Neutrophil (primary cell): ENCODE measurements around the gene ANKHD1.
A peak's percentile ranks its signal among the peaks of the same experiment; 100 is the strongest.

Experiments used
- H3K27ac ChIP-seq: fragments of 200-600 bp; sonication (generic); 2 replicates; pipeline ENCODE4 v1.5.1; 2016; ENCODE audit warnings: mild to moderate bottlenecking, moderate library complexity
- H3K27me3 ChIP-seq: fragments of 200-600 bp; sonication (generic); 2 replicates; pipeline ENCODE4 v1.6.0; 2016; ENCODE audit warnings: mild to moderate bottlenecking
- H3K36me3 ChIP-seq: fragments of 200-600 bp; sonication (generic); 2 replicates; pipeline ENCODE4 v1.5.1; 2017
- H3K4me1 ChIP-seq, 2 experiments: fragments of 200-600 bp in 1 of 2; sonication (generic) in 1 of 2; 1 replicate in 1 of 2; 2 replicates in 1 of 2; pipeline versions ENCODE4 v1.5.1 to v1.6.1; 2013 to 2016; ENCODE audit warnings: low read depth in 1 of 2, low read length in 1 of 2, mild to moderate bottlenecking in 1 of 2, moderate library complexity in 1 of 2; ENCODE audit not compliant: control insufficient read depth in 1 of 2, insufficient read depth in 1 of 2
- H3K4me3 ChIP-seq, 2 experiments: fragments of 200-600 bp in 1 of 2; sonication (generic) in 1 of 2; 1 replicate in 1 of 2; 2 replicates in 1 of 2; pipeline ENCODE4 v1.5.1; 2013 to 2016; ENCODE audit warnings: low read depth in 1 of 2, low read length in 1 of 2, mild to moderate bottlenecking in 1 of 2, moderate library complexity in 1 of 2
- H3K9me3 ChIP-seq: fragments of 200-600 bp; sonication (generic); 2 replicates; pipeline ENCODE4 v1.5.1; 2016
- CTCF ChIP-seq: fragments of 200-600 bp; sonication (generic); IDR thresholded peaks from 2 replicates; pipeline ENCODE4 v1.5.1; 2016; ENCODE audit warnings: antibody characterized with exemption

ANKHD1 gene

DNA sequence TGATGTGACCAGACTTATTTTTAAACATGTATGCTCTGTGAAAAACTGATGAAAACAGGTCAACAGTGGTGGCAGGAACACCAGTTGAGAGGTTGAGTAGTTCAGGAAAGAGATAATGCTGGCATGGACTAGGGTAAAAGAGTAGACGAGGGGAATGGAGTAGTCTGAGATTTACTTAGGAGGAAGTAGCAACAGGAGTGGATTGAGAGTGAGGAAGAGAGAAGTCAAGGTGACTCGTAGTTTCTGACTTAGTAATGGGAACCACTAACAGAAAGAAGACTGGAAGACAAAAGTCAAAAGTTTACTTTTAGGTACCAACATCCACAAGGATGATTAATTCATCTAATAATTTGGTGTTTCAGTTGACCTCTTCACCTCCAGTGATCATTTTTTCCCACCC is 152.0 kb downstream of the ANKHD1 start:
- Histone ChIP-seq H3K27ac (peak overlapping the region; percentile 97), H3K4me1 (peaks cover 67 to 69% of the 10 kb centered on the region in 2 experiments), H3K9me3 (no peaks in the 10 kb centered on the region), H3K4me3 (peak overlapping the region; percentile 22 to 28), H3K27me3 (no peaks in the 10 kb centered on the region), H3K36me3 (peaks cover 33% of the 10 kb centered on the region)
- no peak for TF ChIP-seq CTCF

- Histone ChIP-seq H3K27me3 (no peaks in the 10 kb centered on the region), H3K27ac (peak overlapping the region; percentile 97), H3K4me1 (peaks cover 59 to 61% of the 10 kb centered on the region in 2 experiments), H3K9me3 (no peaks in the 10 kb centered on the region), H3K4me3 (peak overlapping the region; percentile 4 to 28), H3K36me3 (peaks cover 28% of the 10 kb centered on the region)
- no peak for TF ChIP-seq CTCF
Observed at GRCh38 chr5:140554454-140554853, 152.8 kb downstream of the ANKHD1 start.

DNA sequence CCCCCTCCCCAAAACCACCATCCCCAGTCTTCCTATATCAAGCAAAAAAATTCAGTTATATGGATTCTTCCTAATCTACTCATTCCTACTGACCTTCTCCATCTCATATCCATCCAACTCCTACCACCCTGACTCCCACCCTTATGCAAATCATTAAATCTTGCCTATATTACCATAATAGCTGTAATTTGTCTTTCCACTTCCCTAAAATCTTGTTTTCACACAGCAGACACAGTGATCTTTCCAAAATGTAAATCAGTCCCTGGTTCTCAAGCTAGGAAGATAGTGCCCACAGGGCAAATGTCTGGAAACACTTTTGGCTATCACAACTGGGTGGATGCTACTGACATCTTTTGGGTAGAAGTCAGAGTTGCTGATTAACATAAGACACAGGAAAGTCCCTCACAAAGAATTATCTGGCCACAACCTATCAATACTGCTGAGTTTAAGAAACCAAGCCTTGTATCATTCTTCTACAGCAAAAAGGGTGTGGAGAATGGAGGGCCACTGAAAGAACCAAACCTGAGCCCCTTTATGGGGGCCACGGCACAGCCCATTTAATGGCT is 154.2 kb downstream of the ANKHD1 start:
- no peak for TF ChIP-seq CTCF

DNA sequence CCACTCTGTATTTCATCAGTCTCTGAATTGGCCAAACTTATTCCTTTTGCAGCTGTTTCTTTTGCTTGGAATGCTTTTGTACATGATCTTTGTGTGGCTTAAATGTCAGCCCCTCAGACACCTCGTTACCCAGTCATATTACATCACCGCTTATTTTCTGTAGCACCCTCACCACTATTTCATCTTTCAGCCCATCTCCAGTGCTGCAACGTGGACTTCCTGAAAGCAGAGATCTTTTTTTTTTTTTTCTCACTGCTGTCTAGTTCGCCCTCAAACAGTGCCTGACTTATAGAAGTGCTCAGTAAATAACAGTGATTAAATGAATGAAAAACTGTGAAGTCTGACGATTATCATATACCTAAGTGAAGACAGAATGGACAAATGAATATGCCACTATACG is 154.8 kb downstream of the ANKHD1 start:
- H3K27me3 ChIP-seq: no peaks in the 10 kb centered on the region
- H3K4me3 ChIP-seq: peak overlapping the region; percentile 79 to 85
- H3K27ac ChIP-seq: peak overlapping the region; percentile 97
- no peak for TF ChIP-seq CTCF
- no peaks in the 10 kb centered on the region for H3K9me3 ChIP-seq
- peaks cover 8% of the 10 kb centered on the region for H3K36me3 ChIP-seq
- peaks cover 54 to 55% of the 10 kb centered on the region in 2 experiments for H3K4me1 ChIP-seq

More for the DNA sequence above, 154.2 kb downstream of the ANKHD1 start:
- Histone ChIP-seq H3K4me1 (peaks cover 54 to 55% of the 10 kb centered on the region in 2 experiments), H3K36me3 (peaks cover 14% of the 10 kb centered on the region), H3K27ac (peak overlapping the region; percentile 97), H3K9me3 (no peaks in the 10 kb centered on the region), H3K4me3 (peak overlapping the region; percentile 79 to 85), H3K27me3 (no peaks in the 10 kb centered on the region)

DNA sequence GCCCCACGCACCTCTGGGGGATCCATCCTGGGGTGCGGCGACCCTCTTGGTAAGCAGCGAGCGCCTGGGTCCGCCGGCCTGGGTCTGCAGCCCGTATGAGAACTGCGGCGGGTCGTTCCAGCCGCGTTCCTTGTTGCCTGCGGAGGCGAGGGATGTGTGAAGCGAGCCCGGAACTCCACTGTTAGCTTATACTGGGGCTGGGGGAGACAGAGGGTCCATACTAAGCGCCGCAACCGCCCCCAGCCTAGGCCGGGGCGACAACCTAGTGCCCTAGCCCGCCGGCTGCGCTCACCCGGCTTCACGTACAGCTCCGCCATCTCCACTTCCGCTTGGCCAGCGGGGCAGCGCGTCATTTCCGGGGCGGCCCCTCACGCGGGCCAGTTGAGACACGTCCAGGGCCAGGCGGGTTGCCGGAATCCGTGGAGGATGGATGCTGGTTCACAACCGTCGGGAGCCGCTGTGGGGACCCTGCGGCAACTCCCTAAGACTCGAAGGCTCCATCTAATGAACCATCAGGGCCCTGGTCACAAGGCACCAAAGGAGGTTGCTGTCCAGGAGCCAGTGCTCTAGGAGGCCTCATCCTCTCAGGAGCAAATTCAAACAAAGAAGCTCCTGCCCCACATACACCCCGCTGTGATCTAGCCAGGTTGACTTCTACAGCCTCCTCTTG is 155.6 kb downstream of the ANKHD1 start, which contains the start of gene SRA1:
Gene SRA1, minus strand, starts transcription at position 338 of the 670 bp plus-strand sequence. Its CDS starts 21 bp downstream, at position 317.
- H3K36me3 ChIP-seq: no peaks in the 10 kb centered on the region
- peaks cover 54 to 55% of the 10 kb centered on the region in 2 experiments for H3K4me1 ChIP-seq
- H3K27ac ChIP-seq: peak within 1 kb of the TSS; percentile 97
- H3K9me3 ChIP-seq: no peaks in the 10 kb centered on the region
- peak within 1 kb of the TSS; percentile 79 to 85 for H3K4me3 ChIP-seq
- TF ChIP-seq CTCF: peak; percentile 28
- H3K27me3 ChIP-seq: no peaks in the 10 kb centered on the region
